ENCODE results near the gene RBM20. TPM values are rescaled to one million over a fixed set of nuclear protein-coding genes. Genes with fewer than 3 reads are reported as not detected.

RBM20 gene
- total and polyA plus RNA-seq, 10 of the 15 experiments (the other 5 are each of a cell fraction or from before 2014, with no cell fraction given) = 0.04 to 0.26 (median 0.15) TPM

DNA sequence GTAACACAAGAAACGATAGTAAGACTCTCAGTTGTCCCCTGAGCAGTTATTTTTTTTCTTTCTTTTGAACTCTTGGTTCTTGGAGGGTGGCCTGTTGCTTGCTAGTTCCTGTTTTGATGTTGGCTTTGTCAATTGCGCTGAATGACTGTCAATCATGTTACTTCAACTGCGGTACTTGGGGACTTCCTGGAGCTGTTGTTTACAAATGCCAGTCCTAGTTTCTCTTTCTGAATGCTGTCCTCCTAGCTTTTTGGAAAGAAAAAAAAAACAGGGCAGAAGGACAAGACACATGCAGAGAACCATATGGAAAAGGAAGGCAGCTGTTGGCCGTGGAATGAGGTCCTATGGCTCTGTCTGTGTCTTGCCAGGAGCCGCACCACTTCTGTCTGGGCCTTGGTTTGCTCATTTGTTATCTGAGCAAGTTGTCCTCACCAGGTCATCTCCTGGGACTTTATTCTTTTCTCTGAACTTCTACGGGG, 220.6 kb downstream of the RBM20 start (continued):
- TF ChIP-seq, protein P1, sequence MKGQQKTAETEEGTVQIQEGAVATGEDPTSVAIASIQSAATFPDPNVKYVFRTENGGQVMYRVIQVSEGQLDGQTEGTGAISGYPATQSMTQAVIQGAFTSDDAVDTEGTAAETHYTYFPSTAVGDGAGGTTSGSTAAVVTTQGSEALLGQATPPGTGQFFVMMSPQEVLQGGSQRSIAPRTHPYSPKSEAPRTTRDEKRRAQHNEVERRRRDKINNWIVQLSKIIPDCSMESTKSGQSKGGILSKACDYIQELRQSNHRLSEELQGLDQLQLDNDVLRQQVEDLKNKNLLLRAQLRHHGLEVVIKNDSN (IDR thresholded peaks at IDR 0.05; ENCODE audit: borderline replicate concordance, extremely low read length, insufficient read depth, low read depth, low read length) = no peak
- TF ChIP-seq IRF4 (IDR thresholded peaks at IDR 0.05; ENCODE audit: low read depth, low read length) (0 out of 2 replicates have a peak, but pooled peaks have one; percentile 58), MTA3 (IDR thresholded peaks at IDR 0.05; ENCODE audit: borderline replicate concordance, low read length) (no peak), STAT3 (IDR thresholded peaks at IDR 0.05; ENCODE audit: low read depth, low read length) (peak; percentile 50; the same call in 1 of the 2 replicates), DPF2 (IDR thresholded peaks at IDR 0.05) (peak; percentile 73), BRCA1 (IDR thresholded peaks at IDR 0.05; ENCODE audit: low read depth, low read length) (no peak), ETV6 (conservative IDR thresholded peaks at IDR 0.05 in 1 of 2, IDR thresholded peaks at IDR 0.05 in 1 of 2; ENCODE audit: borderline replicate concordance in 1 of 2, low read depth in 1 of 2) (peak in 1 of 2 experiments; percentile 61; a peak in 1 of 4 replicates), ASH2L (IDR thresholded peaks at IDR 0.05; ENCODE audit: borderline replicate concordance, low read depth) (no peak), SUZ12 (IDR thresholded peaks at IDR 0.05; ENCODE audit: unreplicated experiment) (no peak), SREBF1 (IDR thresholded peaks at IDR 0.05; ENCODE audit: low read length) (no peak), ZNF207 (IDR thresholded peaks at IDR 0.05; ENCODE audit: borderline replicate concordance) (no peak), CHD2 (IDR thresholded peaks at IDR 0.05; ENCODE audit: borderline replicate concordance, low read depth, low read length) (peak; percentile 65; the same call in 1 of the 2 replicates), SMC3 (IDR thresholded peaks at IDR 0.05; ENCODE audit: borderline replicate concordance, low read length) (peak; percentile 23; the same call in 1 of the 2 replicates)
- TF ChIP-seq, protein P2, sequence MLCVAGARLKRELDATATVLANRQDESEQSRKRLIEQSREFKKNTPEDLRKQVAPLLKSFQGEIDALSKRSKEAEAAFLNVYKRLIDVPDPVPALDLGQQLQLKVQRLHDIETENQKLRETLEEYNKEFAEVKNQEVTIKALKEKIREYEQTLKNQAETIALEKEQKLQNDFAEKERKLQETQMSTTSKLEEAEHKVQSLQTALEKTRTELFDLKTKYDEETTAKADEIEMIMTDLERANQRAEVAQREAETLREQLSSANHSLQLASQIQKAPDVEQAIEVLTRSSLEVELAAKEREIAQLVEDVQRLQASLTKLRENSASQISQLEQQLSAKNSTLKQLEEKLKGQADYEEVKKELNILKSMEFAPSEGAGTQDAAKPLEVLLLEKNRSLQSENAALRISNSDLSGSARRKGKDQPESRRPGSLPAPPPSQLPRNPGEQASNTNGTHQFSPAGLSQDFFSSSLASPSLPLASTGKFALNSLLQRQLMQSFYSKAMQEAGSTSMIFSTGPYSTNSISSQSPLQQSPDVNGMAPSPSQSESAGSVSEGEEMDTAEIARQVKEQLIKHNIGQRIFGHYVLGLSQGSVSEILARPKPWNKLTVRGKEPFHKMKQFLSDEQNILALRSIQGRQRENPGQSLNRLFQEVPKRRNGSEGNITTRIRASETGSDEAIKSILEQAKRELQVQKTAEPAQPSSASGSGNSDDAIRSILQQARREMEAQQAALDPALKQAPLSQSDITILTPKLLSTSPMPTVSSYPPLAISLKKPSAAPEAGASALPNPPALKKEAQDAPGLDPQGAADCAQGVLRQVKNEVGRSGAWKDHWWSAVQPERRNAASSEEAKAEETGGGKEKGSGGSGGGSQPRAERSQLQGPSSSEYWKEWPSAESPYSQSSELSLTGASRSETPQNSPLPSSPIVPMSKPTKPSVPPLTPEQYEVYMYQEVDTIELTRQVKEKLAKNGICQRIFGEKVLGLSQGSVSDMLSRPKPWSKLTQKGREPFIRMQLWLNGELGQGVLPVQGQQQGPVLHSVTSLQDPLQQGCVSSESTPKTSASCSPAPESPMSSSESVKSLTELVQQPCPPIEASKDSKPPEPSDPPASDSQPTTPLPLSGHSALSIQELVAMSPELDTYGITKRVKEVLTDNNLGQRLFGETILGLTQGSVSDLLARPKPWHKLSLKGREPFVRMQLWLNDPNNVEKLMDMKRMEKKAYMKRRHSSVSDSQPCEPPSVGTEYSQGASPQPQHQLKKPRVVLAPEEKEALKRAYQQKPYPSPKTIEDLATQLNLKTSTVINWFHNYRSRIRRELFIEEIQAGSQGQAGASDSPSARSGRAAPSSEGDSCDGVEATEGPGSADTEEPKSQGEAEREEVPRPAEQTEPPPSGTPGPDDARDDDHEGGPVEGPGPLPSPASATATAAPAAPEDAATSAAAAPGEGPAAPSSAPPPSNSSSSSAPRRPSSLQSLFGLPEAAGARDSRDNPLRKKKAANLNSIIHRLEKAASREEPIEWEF (IDR thresholded peaks at IDR 0.05; ENCODE audit: insufficient replicate concordance, low read depth, low read length) = peak; percentile 64
- TF ChIP-seq, protein P3, sequence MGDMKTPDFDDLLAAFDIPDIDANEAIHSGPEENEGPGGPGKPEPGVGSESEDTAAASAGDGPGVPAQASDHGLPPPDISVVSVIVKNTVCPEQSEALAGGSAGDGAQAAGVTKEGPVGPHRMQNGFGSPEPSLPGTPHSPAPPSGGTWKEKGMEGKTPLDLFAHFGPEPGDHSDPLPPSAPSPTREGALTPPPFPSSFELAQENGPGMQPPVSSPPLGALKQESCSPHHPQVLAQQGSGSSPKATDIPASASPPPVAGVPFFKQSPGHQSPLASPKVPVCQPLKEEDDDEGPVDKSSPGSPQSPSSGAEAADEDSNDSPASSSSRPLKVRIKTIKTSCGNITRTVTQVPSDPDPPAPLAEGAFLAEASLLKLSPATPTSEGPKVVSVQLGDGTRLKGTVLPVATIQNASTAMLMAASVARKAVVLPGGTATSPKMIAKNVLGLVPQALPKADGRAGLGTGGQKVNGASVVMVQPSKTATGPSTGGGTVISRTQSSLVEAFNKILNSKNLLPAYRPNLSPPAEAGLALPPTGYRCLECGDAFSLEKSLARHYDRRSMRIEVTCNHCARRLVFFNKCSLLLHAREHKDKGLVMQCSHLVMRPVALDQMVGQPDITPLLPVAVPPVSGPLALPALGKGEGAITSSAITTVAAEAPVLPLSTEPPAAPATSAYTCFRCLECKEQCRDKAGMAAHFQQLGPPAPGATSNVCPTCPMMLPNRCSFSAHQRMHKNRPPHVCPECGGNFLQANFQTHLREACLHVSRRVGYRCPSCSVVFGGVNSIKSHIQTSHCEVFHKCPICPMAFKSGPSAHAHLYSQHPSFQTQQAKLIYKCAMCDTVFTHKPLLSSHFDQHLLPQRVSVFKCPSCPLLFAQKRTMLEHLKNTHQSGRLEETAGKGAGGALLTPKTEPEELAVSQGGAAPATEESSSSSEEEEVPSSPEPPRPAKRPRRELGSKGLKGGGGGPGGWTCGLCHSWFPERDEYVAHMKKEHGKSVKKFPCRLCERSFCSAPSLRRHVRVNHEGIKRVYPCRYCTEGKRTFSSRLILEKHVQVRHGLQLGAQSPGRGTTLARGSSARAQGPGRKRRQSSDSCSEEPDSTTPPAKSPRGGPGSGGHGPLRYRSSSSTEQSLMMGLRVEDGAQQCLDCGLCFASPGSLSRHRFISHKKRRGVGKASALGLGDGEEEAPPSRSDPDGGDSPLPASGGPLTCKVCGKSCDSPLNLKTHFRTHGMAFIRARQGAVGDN (IDR thresholded peaks at IDR 0.05) = peak; percentile 90

Measured in GM12878 (cell line).